ENCODE measurements around the gene NECAB2.
A peak's percentile ranks its signal among the peaks of the same experiment; 100 is the strongest.

NECAB2 gene

DNA sequence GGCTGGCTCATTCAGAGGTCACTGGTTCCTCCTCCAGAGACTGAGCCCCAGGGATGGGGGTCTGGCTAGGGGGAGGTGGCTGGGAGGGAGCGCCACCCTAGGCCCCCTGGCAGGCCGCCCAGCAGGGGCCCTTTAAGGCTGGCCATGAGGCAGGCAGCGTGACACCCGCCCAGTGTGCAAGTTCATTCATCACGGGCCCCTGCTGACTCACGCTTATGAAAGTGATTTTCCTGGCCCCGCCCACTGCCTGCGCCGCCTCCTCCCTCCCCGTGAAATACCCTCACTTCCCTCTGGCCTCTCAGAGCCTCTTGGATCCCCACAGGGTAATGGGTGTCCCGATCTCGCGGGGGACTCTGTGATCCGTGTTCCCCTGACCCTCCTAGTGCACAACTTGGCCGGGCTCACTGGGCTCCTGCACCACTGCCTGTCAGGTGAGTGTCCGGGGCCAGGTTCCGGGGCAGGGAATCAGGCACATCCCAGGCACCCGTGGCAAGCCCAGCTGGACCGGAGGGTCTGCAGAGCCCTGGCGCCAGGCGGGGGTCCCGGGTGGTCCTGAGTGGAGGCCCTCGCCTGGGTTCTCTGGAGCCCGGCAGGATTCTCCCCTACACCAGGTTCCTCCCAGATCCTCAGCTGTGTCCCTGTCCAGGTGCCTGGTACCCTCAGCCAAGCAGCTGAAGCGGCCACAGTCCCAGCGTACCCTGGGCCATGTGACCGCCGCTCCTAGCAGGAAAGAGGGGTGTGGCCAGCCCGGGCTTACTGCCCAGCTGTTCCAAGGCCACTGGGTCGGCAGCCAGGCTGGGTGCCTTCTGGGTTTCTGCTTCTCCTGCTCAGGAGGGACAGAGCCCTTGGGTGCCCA lies 14.9 kb upstream of the NECAB2 start, which contains the start of gene OSGIN1:
OSGIN1 (plus strand) TSS at position 301 of the 856 bp plus-strand sequence. CDS start 4,432 bp downstream, outside the sequence.
- DNase-seq (ENCODE audit: low read depth) = peak; percentile 59

DNA sequence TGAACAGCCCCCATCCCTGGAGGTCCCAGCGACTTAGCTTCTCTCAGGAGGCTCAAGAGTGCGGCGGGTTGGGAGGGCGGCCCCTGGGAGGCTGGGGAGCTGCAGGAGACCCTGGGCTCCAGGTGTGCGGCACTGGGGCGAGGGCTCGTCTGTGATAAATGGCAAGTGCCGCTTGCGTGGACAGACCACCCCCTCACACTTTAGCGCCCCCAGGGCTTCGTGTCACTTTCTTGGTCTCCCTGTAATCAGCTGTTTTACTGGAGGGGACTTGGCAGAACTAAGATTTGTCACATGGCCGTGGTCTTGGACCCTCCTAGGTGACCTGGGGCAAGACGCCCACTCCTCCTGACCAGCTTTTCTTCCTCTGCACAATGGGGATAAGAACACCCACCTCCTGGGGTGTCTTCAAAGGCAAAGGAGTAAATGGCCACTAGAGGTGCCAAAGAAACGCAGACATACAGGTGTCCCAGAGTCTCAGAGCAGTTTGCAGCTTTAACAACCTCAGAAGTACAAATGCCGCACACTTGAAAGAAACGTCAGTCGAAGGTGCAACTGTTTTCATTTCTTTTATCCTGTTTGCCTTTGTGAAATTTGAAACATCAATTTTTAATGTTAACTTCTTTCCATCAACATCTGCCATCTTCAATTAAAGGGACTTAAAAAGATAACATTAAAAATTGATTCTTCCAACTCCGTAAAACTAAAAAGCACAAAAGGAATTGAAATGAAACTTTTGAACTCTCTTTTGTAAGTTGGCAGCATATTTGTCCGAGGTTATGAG lies 14.1 kb upstream of the NECAB2 start:
- peak; percentile 19 for DNase-seq (ENCODE audit: low read depth)

DNA sequence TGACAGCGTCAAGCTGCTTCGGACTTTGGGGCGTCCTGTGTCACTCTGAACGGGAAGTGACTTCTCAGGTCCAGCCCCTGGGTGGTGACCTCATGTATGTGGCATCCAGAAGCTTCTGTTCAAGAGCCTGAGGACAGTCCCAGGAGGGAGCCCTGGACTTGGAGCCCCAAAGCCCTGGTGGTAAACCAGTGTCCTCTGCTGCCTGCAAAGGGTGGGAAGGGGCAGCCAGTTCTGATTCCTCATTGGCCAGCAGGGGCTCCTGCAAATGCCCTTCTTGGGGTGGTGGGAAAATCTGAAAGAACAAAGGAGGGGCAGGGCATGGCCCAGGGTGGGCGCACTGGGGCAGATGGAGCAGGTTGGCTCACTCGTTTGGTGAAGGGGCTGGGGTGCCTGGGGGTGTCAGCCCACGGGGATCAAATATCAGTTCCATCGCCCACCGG lies 13.4 kb upstream of the NECAB2 start:
- DNase-seq (ENCODE audit: low read depth) = peak; percentile 22

DNA sequence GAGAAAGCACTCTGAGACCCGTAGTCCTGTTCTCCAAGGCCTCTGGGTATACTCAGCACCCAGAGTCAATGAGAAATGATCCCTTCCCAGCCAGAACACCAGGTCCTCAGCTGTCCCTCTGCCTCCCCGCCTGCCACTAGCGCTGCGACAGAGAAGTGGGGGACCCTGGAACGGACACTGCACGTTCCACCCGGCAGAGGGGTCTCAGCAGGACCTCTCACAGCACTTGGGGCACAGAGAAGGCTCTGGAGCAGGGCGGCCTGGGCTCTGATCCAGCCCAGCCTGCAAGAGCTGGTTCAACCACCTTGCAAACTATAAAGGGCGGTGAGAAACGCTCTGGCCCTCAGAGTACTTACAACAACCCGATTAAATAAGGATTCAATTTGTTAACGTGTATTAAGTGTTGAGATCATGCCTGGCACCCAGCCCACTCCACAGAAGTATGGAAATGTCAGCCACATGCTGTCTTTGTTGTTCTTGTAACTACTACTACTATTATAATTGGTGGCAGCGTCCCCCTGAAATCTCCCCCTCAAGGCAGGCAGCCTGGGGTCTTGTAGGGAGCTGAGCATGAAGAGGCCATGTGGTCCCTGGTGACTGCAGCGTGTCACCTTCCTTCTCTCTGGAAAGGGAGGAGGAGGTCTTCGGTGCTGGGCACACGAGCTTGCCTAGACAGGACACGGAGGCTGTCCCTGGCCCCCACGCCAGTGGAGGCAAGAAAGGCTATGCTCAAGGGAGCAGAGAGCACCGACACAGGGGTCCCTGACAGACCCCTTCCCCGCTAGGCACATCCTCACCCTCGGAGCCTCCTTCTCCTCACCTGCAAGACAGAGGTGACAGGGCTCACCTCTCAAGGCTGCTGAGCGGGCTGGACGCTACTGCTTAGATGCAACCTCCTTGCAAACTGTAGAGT lies 12.6 kb upstream of the NECAB2 start:
- no peak for DNase-seq (ENCODE audit: low read depth)

DNA sequence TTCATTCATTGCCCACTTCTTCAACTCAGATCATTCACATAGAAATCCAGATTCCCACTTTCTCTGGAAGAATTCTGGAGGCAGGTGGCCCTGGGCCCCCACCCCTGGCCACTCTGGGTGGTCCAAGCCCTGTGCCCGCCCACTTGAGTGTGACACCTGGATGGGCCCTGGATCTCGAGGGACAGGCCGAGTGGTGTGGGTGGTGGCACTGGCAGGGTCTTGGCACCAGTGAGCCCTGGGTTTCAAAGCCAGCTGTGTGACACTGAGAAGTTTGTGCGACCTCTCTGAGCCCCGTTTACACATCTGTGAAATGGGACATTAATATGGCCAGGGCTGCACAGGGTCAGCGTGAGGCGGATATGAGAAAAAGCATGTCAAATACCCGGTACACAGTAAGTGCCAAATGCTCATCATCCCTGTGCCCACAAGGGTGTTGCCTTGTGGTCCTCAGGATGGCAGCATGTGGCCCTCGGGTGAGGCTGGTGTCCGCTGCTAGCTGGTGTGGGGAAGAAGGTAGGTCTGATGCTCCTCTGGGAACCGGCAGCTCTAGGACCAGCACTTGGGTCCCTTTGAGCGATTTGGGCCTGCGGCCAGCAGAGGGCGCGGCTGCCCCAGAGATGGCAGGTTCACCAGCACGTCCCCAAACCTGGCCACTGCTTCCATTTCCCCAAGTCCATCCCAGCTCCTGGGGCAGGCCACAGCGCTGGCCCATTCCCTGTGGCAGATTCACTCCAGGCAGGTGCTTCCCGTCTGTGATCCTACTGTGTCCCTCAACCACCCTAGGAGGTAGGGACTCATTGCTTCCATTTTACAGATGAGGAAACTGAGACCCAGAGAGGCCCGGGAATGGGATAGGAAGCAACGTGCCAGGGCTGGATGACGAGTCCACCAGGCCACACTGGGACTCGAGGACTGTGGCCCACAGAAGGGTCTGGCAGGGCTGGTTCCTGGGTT lies 11.4 kb upstream of the NECAB2 start:
- DNase-seq (ENCODE audit: low read depth) = peak; percentile 44

- no peak for DNase-seq (ENCODE audit: low read depth)
Observed at GRCh38 chr16:83957296-83957855, 10.7 kb upstream of the NECAB2 start.

DNA sequence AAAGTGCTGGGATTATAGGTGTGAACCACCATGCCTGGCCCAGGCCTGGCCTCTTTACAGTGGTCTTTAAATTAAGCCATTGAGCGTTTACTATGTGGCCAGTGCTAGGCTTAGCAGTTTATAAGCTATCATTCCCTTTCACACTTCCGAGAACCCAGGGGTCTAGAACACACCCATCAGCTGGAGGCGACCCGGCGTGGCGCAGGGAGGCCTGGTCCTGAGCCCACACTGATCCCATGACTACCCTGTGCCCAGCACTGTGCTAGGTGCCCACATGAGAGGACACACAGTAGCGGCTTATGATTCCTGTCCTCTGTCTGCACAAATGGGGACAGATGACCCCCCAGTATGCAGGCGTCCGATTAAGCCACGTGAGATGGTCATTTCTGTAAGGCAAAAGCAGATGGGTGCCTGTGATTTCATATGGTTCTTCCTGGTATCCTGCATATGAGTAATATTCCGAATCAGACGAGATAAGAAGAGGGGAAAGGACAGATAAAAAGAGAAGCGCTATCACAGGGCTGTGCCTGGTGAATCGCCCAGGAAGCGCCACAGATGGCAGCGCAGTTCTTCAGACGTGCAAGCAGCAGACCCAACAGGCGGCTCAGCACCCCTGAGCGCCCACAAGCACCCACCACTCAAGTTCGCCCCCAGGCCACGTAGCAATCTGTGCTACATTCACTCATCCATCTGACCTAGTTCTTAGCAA lies 9.8 kb upstream of the NECAB2 start:
- DNase-seq (ENCODE audit: low read depth) = no peak

DNA sequence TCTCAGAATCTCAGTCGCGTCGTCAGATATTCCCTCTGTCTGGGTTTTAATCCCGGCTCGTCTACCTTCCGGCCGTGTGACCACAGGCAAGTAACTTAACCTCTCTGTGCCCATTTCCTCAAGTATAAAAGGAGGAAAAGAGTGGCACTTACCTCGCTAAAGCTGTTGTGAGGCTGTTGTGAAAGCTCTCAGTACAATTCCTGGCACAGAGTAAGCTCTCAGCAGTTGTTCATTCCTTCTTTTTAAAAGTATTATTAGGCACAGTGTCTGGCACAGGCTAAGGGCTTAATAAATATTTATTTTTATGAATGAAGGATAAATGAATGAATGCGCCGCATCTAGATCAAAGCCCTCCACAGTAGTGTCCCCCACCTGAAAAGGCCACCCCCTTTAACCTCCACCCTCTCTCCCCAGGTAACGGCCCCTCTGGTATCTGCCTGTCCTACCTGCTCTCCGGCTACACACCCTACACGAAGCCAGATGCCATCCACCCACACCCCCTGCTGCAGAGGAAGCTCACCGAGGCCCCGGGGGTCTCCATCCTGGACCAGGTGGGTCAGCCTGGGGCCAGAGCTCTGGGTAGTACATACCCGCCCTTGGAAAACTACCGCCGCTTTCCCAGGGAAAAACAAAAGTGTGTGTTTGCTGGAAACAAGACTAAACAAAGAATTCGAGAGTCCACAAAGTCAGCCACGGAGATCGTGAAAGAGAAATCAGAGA lies 9.0 kb upstream of the NECAB2 start:
- DNase-seq (ENCODE audit: low read depth) = no peak

GRCh38 chr16:83959656-83960434 lies 8.2 kb upstream of the NECAB2 start:
- DNase-seq (ENCODE audit: low read depth) = no peak

DNA sequence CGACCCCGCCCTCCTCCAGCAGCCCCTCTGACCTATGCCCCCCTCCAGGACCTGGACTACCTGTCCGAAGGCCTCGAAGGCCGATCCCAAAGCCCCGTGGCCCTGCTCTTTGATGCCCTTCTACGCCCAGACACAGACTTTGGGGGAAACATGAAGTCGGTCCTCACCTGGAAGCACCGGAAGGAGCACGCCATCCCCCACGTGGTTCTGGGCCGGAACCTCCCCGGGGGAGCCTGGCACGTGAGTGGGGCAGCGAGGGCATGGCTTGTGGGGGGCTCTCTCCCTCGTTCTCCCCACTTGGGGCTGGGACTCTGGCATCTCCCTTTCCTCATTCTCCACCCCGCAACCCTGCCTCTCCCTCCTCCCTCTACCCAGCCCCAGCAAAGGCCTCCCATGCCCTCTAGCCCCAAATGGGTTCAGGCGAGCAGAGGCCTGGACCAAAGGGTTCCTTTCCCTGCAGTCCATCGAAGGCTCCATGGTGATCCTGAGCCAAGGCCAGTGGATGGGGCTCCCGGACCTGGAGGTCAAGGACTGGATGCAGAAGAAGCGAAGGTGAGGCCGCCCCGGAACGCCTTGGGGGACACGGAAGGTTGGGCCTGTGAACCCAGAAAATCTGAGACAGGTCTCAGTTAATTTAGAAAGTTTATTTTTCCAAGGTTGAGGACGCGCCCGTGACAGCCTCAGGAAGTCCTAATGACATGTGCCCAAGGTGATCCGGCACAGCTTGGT lies 7.4 kb upstream of the NECAB2 start:
- no peak for DNase-seq (ENCODE audit: low read depth)

DNA sequence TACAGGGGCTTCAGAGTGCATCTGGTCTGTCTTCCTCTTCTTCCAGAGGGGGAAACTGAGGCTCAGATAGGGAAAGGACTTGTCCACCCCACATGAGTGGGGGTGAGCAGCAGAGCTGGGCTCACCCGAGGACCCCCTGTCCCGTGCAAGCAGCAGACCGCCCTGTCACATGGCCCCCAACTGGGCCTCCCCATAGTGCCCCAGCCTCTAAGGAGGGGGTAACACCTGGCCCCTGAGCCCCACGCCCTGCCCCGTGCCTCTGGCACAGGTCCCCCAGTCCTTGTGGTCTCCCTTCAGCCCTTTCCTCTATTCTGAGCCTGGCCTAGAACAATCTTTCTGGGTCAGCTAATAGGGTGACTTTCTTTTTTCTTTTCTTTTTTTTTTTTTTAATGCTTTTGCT lies 6.5 kb upstream of the NECAB2 start:
- DNase-seq (ENCODE audit: low read depth) = no peak

- DNase-seq (ENCODE audit: low read depth) = no peak
Observed at GRCh38 chr16:83963277-83964119, 4.5 kb upstream of the NECAB2 start.

DNA sequence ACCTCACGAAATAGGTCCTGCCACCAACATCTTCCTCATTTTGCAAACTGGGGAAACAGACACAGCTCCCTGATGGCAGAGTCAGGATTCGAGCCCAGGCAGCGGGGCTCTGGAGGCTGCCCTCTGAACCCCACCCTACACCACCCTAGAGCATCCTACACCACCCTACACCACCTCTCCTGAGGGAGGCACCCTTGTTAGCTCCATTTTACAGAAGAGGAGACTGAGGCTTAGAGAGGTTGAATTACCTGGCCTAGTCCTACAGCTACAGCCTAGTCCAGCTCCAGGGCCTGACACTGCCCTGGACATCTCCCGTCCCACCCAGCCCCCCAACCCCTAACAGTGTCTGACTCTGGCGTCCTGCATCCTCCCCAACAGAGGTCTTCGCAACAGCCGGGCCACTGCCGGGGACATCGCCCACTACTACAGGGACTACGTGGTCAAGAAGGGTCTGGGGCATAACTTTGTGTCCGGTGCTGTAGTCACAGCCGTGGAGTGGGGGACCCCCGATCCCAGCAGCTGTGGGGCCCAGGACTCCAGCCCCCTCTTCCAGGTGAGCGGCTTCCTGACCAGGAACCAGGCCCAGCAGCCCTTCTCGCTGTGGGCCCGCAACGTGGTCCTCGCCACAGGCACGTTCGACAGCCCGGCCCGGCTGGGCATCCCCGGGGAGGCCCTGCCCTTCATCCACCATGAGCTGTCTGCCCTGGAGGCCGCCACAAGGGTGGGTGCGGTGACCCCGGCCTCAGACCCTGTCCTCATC lies 3.2 kb upstream of the NECAB2 start:
- DNase-seq (ENCODE audit: low read depth) = no peak

DNA sequence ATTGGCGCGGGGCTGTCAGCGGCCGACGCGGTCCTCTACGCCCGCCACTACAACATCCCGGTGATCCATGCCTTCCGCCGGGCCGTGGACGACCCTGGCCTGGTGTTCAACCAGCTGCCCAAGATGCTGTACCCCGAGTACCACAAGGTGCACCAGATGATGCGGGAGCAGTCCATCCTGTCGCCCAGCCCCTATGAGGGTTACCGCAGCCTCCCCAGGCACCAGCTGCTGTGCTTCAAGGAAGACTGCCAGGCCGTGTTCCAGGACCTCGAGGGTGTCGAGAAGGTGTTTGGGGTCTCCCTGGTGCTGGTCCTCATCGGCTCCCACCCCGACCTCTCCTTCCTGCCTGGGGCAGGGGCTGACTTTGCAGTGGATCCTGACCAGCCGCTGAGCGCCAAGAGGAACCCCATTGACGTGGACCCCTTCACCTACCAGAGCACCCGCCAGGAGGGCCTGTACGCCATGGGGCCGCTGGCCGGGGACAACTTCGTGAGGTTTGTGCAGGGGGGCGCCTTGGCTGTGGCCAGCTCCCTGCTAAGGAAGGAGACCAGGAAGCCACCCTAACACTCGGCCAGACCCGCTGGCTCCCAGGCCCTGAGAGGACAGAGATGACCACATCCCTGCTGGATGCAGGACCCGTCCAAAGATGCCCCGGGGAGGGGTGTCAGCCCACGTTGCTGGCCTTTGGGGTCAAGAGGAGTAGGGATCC lies 2.4 kb upstream of the NECAB2 start:
- DNase-seq (ENCODE audit: low read depth) = no peak

DNA sequence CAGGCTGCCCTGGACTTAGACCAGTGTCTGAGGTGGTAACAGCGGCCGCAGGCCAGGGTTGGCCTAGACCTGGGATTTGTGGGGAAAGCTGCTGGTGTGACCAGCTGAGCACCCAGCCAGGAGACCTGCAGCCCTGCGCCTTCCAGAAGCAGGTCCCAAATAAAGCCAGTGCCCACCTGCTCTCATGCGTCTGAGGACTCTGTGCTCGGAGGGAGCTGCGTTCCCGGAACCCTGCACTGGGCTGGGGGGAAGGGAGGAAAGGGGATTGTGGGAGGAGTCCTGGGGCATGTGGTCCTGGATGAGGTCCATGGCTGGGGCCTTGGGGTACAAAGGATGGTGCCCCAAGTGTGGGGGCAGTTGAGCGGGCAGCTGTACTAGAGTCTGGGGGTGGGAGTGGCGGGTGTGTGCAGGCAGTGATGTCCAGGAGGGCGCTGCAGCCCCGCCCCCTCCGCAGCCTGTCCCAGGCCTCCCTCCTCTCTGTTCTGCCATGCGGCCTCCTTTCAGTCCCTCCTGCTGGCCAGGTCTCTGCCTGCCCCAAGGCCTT lies 1.8 kb upstream of the NECAB2 start:
- DNase-seq (ENCODE audit: low read depth) = no peak

Measured in non-pigmented ciliary epithelial cell (primary cell).